DND-41 (cell line): ENCODE measurements around the gene SMG9.

ENCODE experiments used
- CTCF ChIP-seq: IDR thresholded peaks from 2 replicates; pipeline ENCODE4 v1.5.1; 2012; ENCODE audit warnings: borderline replicate concordance, low read length, moderate library complexity, mild to moderate bottlenecking; ENCODE audit not compliant: poor library complexity, severe bottlenecking; ENCODE audit errors: extremely low read depth
- EZH2 ChIP-seq: IDR thresholded peaks from 3 replicates; pipeline ENCODE4 v1.6.1; 2012; ENCODE audit warnings: borderline replicate concordance, low read depth, mild to moderate bottlenecking, moderate library complexity, low read length, inconsistent platforms; ENCODE audit not compliant: severe bottlenecking

GRCh38 chr19:43699506-43700394 is 55.0 kb downstream of the SMG9 start:
- TF ChIP-seq CTCF (no peak), EZH2 (no peak)
